Retinal pigment epithelial cell (primary cell): Measurements from ENCODE around the gene P2RX3.
"Not testable (repeated sequence)": the region's sequence is repeated elsewhere in the genome, so short reads cannot be mapped to it uniquely, and the experiment has no call there.

ENCODE experiments used
- DNase-seq: peaks from one replicate; pipeline ENCODE4 v3.0.0-alpha.2; 2010; ENCODE audit warnings: low read depth
- H3K4me3 ChIP-seq: 2 replicates; pipeline ENCODE4 v1.5.1; 2011; ENCODE audit warnings: mild to moderate bottlenecking, low read length, control low read depth, moderate library complexity
- TF ChIP-seq, protein P1 (sequence below): conservative IDR thresholded peaks from 2 replicates; pipeline ENCODE4 v1.5.1; 2011; ENCODE audit warnings: low read depth, low read length, control low read depth, inconsistent platforms

P2RX3 gene

DNA sequence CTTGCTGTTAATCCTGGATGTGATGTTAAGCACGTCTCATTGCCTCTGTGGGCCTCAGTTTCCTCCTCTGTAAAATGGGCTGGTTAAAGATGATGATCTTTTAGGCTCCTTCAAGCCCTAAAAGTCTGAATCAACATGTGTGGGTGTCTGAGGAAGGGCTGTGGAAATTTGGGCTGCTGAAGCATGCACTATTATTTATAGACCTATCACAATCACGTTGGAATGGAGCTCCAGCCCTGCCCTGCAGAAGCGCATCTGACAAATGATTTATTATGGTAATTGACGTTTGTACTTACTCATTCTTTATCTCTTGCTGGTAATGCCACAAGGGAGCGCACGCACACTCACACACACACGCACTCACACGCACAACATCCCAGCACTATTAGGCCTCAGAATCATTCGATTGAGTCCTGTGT, 20.4 kb downstream of the P2RX3 start:
- TF ChIP-seq, protein P1, sequence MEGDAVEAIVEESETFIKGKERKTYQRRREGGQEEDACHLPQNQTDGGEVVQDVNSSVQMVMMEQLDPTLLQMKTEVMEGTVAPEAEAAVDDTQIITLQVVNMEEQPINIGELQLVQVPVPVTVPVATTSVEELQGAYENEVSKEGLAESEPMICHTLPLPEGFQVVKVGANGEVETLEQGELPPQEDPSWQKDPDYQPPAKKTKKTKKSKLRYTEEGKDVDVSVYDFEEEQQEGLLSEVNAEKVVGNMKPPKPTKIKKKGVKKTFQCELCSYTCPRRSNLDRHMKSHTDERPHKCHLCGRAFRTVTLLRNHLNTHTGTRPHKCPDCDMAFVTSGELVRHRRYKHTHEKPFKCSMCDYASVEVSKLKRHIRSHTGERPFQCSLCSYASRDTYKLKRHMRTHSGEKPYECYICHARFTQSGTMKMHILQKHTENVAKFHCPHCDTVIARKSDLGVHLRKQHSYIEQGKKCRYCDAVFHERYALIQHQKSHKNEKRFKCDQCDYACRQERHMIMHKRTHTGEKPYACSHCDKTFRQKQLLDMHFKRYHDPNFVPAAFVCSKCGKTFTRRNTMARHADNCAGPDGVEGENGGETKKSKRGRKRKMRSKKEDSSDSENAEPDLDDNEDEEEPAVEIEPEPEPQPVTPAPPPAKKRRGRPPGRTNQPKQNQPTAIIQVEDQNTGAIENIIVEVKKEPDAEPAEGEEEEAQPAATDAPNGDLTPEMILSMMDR = no peak
- DNase-seq = no peak
- H3K4me3 ChIP-seq = no peak overlapping the region

DNA sequence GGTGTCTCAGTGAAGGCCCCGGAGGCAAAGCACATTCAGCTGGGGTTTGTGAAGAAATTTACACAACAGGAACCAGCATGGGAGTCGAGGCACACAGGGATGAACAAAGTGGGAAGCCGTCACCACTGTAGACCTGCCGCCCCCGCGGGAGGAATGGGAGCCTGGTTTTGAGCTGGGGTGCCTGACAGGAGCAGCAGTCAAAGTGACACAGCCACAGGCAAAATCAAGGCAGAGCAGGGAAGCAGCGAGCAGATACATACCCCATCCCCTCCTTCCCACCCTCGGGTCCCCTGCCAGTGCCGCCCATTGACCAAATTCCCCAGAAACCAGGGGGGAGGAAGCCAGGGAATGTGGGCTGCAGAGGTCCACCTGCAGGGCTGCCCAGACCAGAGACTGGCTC, 20.8 kb downstream of the P2RX3 start:
- TF ChIP-seq, protein P1 = no peak
- DNase-seq = no peak
- no peak overlapping the region for H3K4me3 ChIP-seq

DNA sequence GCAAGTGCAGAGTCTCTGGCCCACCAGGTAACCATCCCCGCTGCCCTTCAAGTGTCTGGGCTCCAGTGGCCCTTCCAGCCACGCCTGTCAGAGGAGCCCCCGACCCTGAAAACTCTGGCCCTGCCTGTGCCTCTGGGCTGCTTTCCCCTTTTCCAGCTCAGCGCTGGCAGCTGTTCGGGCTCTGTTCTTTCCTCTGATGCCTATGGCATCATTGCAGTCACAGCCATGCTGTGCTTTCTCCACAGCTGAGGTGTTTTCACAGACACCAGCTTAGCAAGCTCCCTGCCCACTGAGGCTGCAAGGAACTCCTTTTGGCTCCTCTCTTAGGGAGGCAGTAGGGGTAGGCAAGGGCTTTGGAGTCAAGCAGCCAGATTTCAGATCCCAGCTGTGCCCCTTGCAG, 21.2 kb downstream of the P2RX3 start:
- H3K4me3 ChIP-seq = no peak overlapping the region
- DNase-seq = no peak
- TF ChIP-seq, protein P1 = no peak

DNA sequence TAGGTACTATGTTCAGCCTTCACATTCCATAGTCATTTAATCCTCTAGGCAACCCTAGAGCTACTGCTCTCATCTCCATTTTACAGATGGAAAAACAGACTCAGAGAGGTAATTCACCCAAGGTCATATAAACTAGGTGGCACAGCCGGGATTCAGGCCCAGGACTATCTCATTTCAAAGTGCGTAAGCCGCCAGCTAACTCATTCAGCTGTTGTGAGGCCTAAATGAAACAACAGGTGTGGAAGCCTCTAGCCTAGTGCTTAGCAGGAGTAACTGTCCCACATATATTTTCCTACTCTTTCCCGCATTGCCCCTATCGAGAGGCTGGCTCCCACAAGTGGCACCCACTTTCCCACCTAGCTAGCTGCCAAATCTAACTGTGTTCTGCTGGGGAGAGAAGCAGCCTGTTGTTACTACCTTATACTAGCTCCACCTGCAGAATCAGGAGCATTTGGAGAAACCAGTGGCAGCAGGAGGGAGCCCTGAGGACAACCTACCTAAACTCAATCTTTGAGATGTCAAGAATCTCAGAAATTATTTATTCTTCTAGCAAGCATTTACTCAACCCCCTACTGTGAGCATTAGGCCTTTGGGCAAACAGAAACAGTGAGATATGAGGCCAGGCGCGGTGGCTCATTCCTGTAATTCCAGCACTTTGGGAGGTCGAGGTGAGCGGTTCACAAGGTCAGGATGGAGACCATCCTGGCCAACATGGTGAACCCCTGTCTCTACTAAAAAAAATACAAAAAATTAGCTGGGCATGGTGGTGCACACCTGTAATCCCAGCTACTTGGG, 21.9 kb downstream of the P2RX3 start:
- DNase-seq = no peak
- H3K4me3 ChIP-seq = no peak overlapping the region
- TF ChIP-seq, protein P1 = no peak

DNA sequence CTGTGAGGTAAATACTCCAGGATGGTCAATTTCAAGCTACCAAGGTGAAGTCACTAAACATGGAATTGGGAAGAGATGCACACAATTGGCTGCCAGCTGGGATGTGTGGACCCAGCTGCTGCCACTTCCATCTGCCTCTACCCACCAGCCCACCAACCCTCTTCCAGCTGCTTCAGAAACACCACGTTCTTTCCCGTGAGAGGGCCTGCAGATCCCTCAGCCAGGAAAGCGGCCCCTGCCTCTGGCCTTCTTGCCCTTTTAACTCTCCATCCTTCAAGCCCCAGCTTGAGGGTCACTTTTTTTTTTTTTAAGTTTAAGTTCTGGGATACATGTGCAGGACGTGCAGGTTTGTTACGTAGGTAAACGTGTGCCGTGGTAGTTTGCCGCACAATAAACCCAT, 22.8 kb downstream of the P2RX3 start:
- no peak for DNase-seq
- TF ChIP-seq, protein P1 = no peak
- no peak overlapping the region for H3K4me3 ChIP-seq

DNA sequence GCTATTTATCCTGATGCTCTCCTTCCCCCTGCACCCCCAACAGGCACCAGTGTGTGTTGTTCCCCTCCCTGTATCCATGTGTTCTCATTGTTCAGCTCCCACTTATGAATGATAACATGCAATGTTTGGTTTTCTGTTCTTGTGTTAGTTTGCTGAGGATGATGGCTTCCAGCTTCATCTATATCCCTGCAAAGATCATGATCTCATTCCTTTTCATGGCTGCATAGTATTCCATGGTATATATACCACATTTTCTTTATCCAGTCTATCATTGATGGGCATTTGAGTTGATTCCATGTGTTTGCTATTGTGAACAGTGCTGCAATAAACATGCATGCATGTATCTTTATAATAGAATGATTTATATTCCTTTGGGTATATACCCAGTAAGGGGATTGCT, 23.3 kb downstream of the P2RX3 start:
- not testable (repeated sequence) for DNase-seq, H3K4me3 ChIP-seq

DNA sequence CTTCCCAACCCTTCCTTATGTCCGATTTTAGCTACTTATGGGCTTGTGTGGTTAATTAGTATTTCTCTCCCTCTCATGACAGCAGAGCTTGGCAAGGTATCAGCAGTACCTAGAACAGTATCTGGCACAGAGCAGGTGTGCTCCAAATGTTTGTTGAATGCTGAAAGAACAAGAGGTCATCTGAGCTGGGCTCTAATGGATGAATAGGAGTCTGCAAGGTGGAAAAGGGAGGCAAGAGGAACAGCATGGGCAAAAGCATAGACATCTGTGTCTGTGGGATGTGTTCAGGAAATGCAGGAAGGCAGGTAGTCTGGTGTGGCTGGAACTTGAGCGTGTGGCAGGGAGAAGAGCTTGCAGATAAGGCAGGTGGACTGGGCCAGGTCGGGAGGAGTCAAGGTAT, 23.8 kb downstream of the P2RX3 start:
- TF ChIP-seq, protein P1 = no peak
- DNase-seq = no peak
- H3K4me3 ChIP-seq = no peak overlapping the region
